Thyroid gland (tissue), 4 donors: ENCODE data around the gene WDR75. TPM values are rescaled to one million over a fixed set of nuclear protein-coding genes. Genes with fewer than 3 reads are reported as not detected.

ENCODE experiments used
- DNase-seq, 2 donors: peaks; one replicate each; pipeline ENCODE4 v3.0.0-alpha.2; 2019
- H3K27ac ChIP-seq, 3 donors: fragments of 200-600 bp; sonication (generic); 1 replicate in 2 of 3; 2 replicates in 1 of 3; pipeline ENCODE4 v1.5.1; 2016 to 2019; ENCODE audit warnings: mild to moderate bottlenecking in 1 of 3, moderate library complexity in 1 of 3
- H3K27me3 ChIP-seq: fragments of 200-600 bp; sonication (generic); one replicate; pipeline ENCODE4 v1.5.1; 2019
- H3K36me3 ChIP-seq, 2 donors: fragments of 200-600 bp; sonication (generic); one replicate each; pipeline ENCODE4 v1.5.1; 2016 to 2019
- H3K4me1 ChIP-seq, 2 donors: fragments of 200-600 bp; sonication (generic); one replicate each; pipeline ENCODE4 v1.5.1; 2017 to 2019
- H3K4me3 ChIP-seq, 3 donors: fragments of 200-600 bp; sonication (generic); replicated peaks in 1 of 3; 1 replicate in 2 of 3; 2 replicates in 1 of 3; pipeline ENCODE4 v1.5.1; 2016; ENCODE audit warnings: mild to moderate bottlenecking in 1 of 3
- H3K9me3 ChIP-seq: fragments of 200-600 bp; sonication (generic); one replicate; pipeline ENCODE4 v1.5.1; 2017
- POLR2A ChIP-seq, 2 donors: fragments of 450-650 bp; IDR thresholded peaks; one replicate each; pipeline ENCODE4 v1.6.1; 2017; ENCODE audit warnings: antibody characterized with exemption in 2 of 2, mild to moderate bottlenecking in 2 of 2, moderate library complexity in 1 of 2
- WGBS, 2 donors: methylation state at CpG; one replicate each; pipeline ENCODE4 v1.1.5; 2017; 5-methylcytosine and 5-hydroxymethylcytosine counted together
- intact Hi-C: fragments of 100-400 bp; cut with DNase I; formaldehyde crosslinking; loops from one replicate; pipeline ENCODE4 v1.15.1; 2023
- total RNA-seq, 4 donors: library from RNA; depleted of rRNA; stranded (reverse); fragments of >200 nt; gene quantifications; one replicate each; pipeline ENCODE4 v1.2.3, GENCODE V29; 2016
- TF ChIP-seq, protein P1 (sequence below), 6 experiments: fragments of 200-600 bp in 3 of 6; fragments of 450-650 bp in 3 of 6; sonication (generic) in 3 of 6; IDR thresholded peaks; one replicate each; pipeline ENCODE4 v1.5.1; 2016 to 2019; ENCODE audit warnings: antibody characterized with exemption in 6 of 6, mild to moderate bottlenecking in 2 of 6, inconsistent platforms in 1 of 6, moderate library complexity in 1 of 6

Gene WDR75
- total RNA-seq, 4 donors from 2014 or later = 23.0 to 75.2 (median 35.3) TPM

DNA sequence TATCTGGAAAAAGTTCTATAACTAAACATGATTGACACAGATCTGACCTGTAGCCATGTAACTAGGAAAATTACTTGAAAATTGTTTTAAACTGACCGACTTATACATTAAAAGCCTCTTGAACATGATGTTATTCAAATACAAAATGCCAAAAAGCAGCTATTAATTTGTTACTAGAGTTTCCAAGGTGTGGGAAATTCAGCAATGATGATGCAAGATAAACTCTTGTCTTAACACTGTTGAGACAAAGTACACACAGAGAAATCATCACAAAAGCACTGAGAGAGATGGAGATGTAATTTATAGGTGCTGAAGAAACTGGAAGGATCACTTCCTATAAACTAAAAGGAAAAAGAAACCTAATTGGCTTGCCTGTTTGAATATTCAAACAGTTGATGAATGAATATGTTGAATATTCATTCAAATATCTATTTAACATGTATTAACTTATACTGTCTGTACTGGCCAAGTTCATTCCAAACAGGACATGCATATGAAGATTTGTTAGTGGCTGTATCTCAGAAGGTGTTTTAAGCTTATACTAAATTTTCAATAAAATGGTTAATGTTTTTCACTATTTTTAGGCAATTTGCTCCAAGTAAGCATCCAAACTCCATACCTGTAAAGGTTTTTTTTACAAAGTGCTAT, 34.6 kb upstream of the WDR75 start:
- TF ChIP-seq POLR2A (IDR thresholded peaks at IDR 0.05) = no peak
- TF ChIP-seq, protein P1, sequence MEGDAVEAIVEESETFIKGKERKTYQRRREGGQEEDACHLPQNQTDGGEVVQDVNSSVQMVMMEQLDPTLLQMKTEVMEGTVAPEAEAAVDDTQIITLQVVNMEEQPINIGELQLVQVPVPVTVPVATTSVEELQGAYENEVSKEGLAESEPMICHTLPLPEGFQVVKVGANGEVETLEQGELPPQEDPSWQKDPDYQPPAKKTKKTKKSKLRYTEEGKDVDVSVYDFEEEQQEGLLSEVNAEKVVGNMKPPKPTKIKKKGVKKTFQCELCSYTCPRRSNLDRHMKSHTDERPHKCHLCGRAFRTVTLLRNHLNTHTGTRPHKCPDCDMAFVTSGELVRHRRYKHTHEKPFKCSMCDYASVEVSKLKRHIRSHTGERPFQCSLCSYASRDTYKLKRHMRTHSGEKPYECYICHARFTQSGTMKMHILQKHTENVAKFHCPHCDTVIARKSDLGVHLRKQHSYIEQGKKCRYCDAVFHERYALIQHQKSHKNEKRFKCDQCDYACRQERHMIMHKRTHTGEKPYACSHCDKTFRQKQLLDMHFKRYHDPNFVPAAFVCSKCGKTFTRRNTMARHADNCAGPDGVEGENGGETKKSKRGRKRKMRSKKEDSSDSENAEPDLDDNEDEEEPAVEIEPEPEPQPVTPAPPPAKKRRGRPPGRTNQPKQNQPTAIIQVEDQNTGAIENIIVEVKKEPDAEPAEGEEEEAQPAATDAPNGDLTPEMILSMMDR (IDR thresholded peaks at IDR 0.05) = no peak
- intact Hi-C loops = no loop called here
- Histone ChIP-seq H3K4me3 (no peak overlapping the region), H3K9me3 (no peaks in the 10 kb centered on the region), H3K36me3 (no peaks in the 10 kb centered on the region), H3K4me1 (peaks cover 11 to 12% of the 10 kb centered on the region in 2 donors), H3K27me3 (no peaks in the 10 kb centered on the region), H3K27ac (no peak overlapping the region)
- no peak for DNase-seq
- 70 to 94% methylated on average over 1 of the region's 1 CpG for WGBS, 2 donors

GRCh38 chr2:189407281-189408209, 33.7 kb upstream of the WDR75 start:
- Histone ChIP-seq H3K4me1 (peaks cover 11 to 12% of the 10 kb centered on the region in 2 donors), H3K27me3 (no peaks in the 10 kb centered on the region), H3K9me3 (no peaks in the 10 kb centered on the region), H3K4me3 (no peak overlapping the region), H3K36me3 (no peaks in the 10 kb centered on the region), H3K27ac (peak overlapping the region in 2 of 3 donors; percentile 32 to 43)
- DNase-seq = no peak
- WGBS, 2 donors = 31 to 32% methylated on average over 4 of the region's 4 CpGs
- no peak for TF ChIP-seq POLR2A (IDR thresholded peaks at IDR 0.05)
- TF ChIP-seq, protein P1 (IDR thresholded peaks at IDR 0.05) = no peak
- intact Hi-C loops = no loop called here

DNA sequence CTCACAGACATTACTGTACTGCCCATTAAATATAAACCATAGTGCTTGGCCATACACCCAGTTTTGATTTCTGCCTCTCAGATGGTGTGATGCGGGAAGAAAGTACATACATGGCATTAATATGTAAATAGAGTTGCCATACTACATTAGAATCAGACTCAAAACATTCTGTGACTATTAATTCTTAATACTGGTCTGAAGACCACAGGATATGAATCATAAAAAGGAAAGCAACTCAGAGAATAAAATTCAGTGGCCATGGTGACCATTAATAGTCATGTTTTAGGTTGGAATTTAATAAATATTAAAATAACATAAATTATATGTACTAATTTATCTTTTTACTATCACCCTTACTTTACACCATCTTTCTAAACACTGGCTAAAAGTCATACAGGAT, 33.0 kb upstream of the WDR75 start:
- Histone ChIP-seq H3K27me3 (no peaks in the 10 kb centered on the region), H3K4me3 (no peak overlapping the region), H3K36me3 (no peaks in the 10 kb centered on the region), H3K27ac (peak overlapping the region in 2 of 3 donors; percentile 32 to 43), H3K9me3 (no peaks in the 10 kb centered on the region), H3K4me1 (peaks cover 11 to 12% of the 10 kb centered on the region in 2 donors)
- DNase-seq = no peak
- WGBS, 2 donors = 94 to 95% methylated on average over 1 of the region's 1 CpG
- intact Hi-C loops = no loop called here
- no peak for TF ChIP-seq POLR2A (IDR thresholded peaks at IDR 0.05)
- TF ChIP-seq, protein P1 (IDR thresholded peaks at IDR 0.05) = no peak

DNA sequence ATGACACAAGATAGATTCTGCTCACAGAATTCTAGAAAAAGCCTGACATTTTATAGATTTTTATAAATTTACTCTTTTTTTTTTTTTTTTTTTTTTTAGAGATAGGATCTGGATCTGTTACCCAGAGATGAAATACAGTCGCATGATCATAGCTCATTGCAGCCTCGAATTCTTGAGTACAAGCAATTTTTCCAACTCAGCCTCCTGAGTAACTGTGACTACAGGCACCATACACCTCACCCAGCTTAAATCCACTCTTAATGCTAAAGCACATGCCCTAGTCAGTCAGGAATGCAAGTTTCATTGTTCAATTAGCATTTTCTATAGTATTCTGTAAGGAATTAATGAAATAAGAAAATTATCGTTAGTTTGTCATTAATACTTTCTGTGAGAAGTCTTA, 32.1 kb upstream of the WDR75 start:
- 93 to 96% methylated on average over 3 of the region's 3 CpGs for WGBS, 2 donors

More for the DNA sequence above, 32.1 kb upstream of the WDR75 start:
- Histone ChIP-seq H3K27me3 (no peaks in the 10 kb centered on the region), H3K36me3 (no peaks in the 10 kb centered on the region), H3K9me3 (no peaks in the 10 kb centered on the region), H3K27ac (no peak overlapping the region), H3K4me1 (peaks cover 11 to 12% of the 10 kb centered on the region in 2 donors), H3K4me3 (no peak overlapping the region)
- intact Hi-C loops = no loop called here
- DNase-seq = no peak
- no peak for TF ChIP-seq POLR2A (IDR thresholded peaks at IDR 0.05)
- TF ChIP-seq, protein P1 (IDR thresholded peaks at IDR 0.05) = no peak
